SK-N-SH (cell line): ENCODE data around the gene ATP8A2. TPM values are rescaled to one million over a fixed set of nuclear protein-coding genes. Genes with fewer than 3 reads are reported as not detected.

Experiments used
- CTCF ChIA-PET: fragments of 300-600, 350-600 bp; formaldehyde crosslinking; extraction: SDS; loops from one replicate; lab custom pipeline; 2021; lab: Yijun Ruan, JAX
- POLR2A ChIA-PET: fragments of 350-600 bp; sonication (Branson Sonifier 250); formaldehyde crosslinking; extraction: SDS; loops from one replicate; lab custom pipeline; 2020; ENCODE audit warnings: antibody characterized with exemption, inconsistent platforms; lab: Yijun Ruan, JAX
- DNase-seq: peaks from one replicate; pipeline ENCODE4 v3.0.0; 2012
- H2AFZ ChIP-seq: fragments of 200-600 bp; sonication (generic); 2 replicates; pipeline ENCODE4 v1.8.1; 2016; ENCODE audit warnings: antibody characterized with exemption, mild to moderate bottlenecking, low read depth
- H3F3A ChIP-seq: fragments of 200-600 bp; sonication (generic); replicated peaks from 2 replicates; pipeline ENCODE3; 2016; ENCODE audit warnings: antibody characterized with exemption, mild to moderate bottlenecking; ENCODE audit not compliant: insufficient read depth
- H3K27ac ChIP-seq, 2 experiments: fragments of 200-500 bp in 1 of 2; fragments of 200-600 bp in 1 of 2; sonication (Bioruptor generic) in 1 of 2; sonication (generic), shearing (Covaris generic) in 1 of 2; 2 replicates each; pipeline versions ENCODE4 v1.5.1 to v1.6.1; 2014 to 2016; ENCODE audit warnings: low read depth in 2 of 2, inconsistent platforms in 1 of 2, low read length in 1 of 2, mild to moderate bottlenecking in 1 of 2, mixed read lengths in 1 of 2
- H3K27me3 ChIP-seq: fragments of 200-600 bp; sonication (generic), shearing (Covaris generic); 2 replicates; pipeline ENCODE4 v1.6.1; 2016; ENCODE audit warnings: mixed run types; ENCODE audit not compliant: insufficient read depth
- H3K36me3 ChIP-seq, 2 experiments: fragments of 200-500 bp in 1 of 2; fragments of 200-600 bp in 1 of 2; sonication (Bioruptor generic) in 1 of 2; sonication (generic) in 1 of 2; replicated peaks in 1 of 2; 2 replicates each; pipeline versions ENCODE3 to v1.5.1; 2014 to 2016; ENCODE audit warnings: low read length in 1 of 2, mild to moderate bottlenecking in 1 of 2; ENCODE audit not compliant: insufficient read depth in 2 of 2, control insufficient read depth in 1 of 2
- H3K4me1 ChIP-seq, 2 experiments: fragments of 200-500 bp in 1 of 2; fragments of 200-600 bp in 1 of 2; sonication (Bioruptor generic) in 1 of 2; sonication (generic), shearing (Covaris generic) in 1 of 2; 2 replicates each; pipeline versions ENCODE4 v1.5.1 to v1.6.1; 2014 to 2016; ENCODE audit warnings: low read depth in 1 of 2, low read length in 1 of 2, mixed run types in 1 of 2; ENCODE audit not compliant: insufficient read depth in 2 of 2, control insufficient read depth in 1 of 2
- H3K4me2 ChIP-seq: fragments of 200-600 bp; sonication (generic), shearing (Covaris generic); 2 replicates; pipeline ENCODE4 v1.6.1; 2017; ENCODE audit warnings: mixed run types
- H3K4me3 ChIP-seq, 2 experiments: fragments of 200-500 bp in 1 of 2; fragments of 200-600 bp in 1 of 2; sonication (Bioruptor generic) in 1 of 2; sonication (generic), shearing (Covaris generic) in 1 of 2; 2 replicates each; pipeline versions ENCODE4 v1.5.1 to v1.8.1; 2014 to 2016; ENCODE audit warnings: low read depth in 2 of 2, inconsistent platforms in 1 of 2, low read length in 1 of 2, mild to moderate bottlenecking in 1 of 2, mixed read lengths in 1 of 2, moderate library complexity in 1 of 2
- H3K79me2 ChIP-seq: fragments of 200-600 bp; sonication (generic); 2 replicates; pipeline ENCODE4 v1.8.1; 2017; ENCODE audit warnings: mild to moderate bottlenecking; ENCODE audit not compliant: insufficient read depth
- H3K9ac ChIP-seq: fragments of 200-600 bp; sonication (generic); 2 replicates; pipeline ENCODE4 v1.6.1; 2017; ENCODE audit warnings: mixed run types
- H3K9me2 ChIP-seq: fragments of 200-600 bp; sonication (generic); 2 replicates; pipeline ENCODE4 v1.6.1; 2017; ENCODE audit warnings: mixed run types
- H3K9me3 ChIP-seq: fragments of 200-600 bp; sonication (generic); 2 replicates; pipeline ENCODE4 v1.6.1; 2017; ENCODE audit warnings: mixed run types, mild to moderate bottlenecking, moderate library complexity
- H4K20me1 ChIP-seq: fragments of 200-600 bp; sonication (generic); 2 replicates; pipeline ENCODE4 v1.6.1; 2017; ENCODE audit warnings: mild to moderate bottlenecking, mixed run types; ENCODE audit not compliant: insufficient read depth
- GATA2 ChIP-seq: sonication (generic); formaldehyde crosslinking; IDR thresholded peaks from 2 replicates; pipeline ENCODE4 v1.5.0; 2020; ENCODE audit warnings: mild to moderate bottlenecking, missing genetic modification reagents
- MAX ChIP-seq: IDR thresholded peaks from 2 replicates; pipeline ENCODE4 v1.4.0; 2012; ENCODE audit warnings: low read depth
- NFIC ChIP-seq: IDR thresholded peaks from 2 replicates; pipeline ENCODE4 v1.4.0; 2012; ENCODE audit warnings: borderline replicate concordance
- RCOR1 ChIP-seq: fragments of 150-350 bp; IDR thresholded peaks from 2 replicates; pipeline ENCODE4 v1.6.1; 2017; ENCODE audit warnings: antibody characterized with exemption, low read length
- REST ChIP-seq: IDR thresholded peaks from 2 replicates; pipeline ENCODE4 v1.6.1; 2012; ENCODE audit warnings: mild to moderate bottlenecking, low read depth, low read length, moderate library complexity
- RFX5 ChIP-seq: IDR thresholded peaks from 2 replicates; pipeline ENCODE4 v1.6.1; 2012; ENCODE audit warnings: mild to moderate bottlenecking, improper control_type of control experiment, low read length
- SMC3 ChIP-seq: IDR thresholded peaks from 2 replicates; pipeline ENCODE4 v1.6.1; 2012; ENCODE audit warnings: low read depth, low read length, improper control_type of control experiment
- TAF1 ChIP-seq: IDR thresholded peaks from 2 replicates; pipeline ENCODE4 v1.6.1; 2012; ENCODE audit warnings: low read depth, mild to moderate bottlenecking, low read length, moderate library complexity, borderline replicate concordance
- WGBS: methylation state at CpG from one replicate; pipeline ENCODE4 v1.1.6; 2017; ENCODE audit warnings: low lambda C conversion rate; 5-methylcytosine and 5-hydroxymethylcytosine counted together
- polyA plus RNA-seq, 3 experiments: library from polyadenylated mRNA; depleted of rRNA; stranded (reverse); fragments of >200 nt; gene quantifications; 2 replicates each; pipeline ENCODE4 v1.2.3, GENCODE V29; 2012

The ATP8A2 gene
- polyA plus RNA-seq, 1 of the 3 experiments (the other 2 are of a cell fraction) = 0.02 TPM

- Histone ChIP-seq H3K9me3 (no peaks in the 10 kb centered on the region), H3K4me2 (no peak overlapping the region), H3F3A (no peaks in the 10 kb centered on the region), H3K9me2 (no peaks in the 10 kb centered on the region), H4K20me1 (no peaks in the 10 kb centered on the region), H3K36me3 (no peaks in the 10 kb centered on the region)
- WGBS = 52% methylated on average over 20 of the region's 22 CpGs
- CTCF ChIA-PET = interaction anchor here (0.6 to 1.1 kb wide), 3 partner anchors 13 to 36 kb away, joined by 3 to 4 read pairs (median 3); no protein-coding TSS in a partner anchor
- no peak for TF ChIP-seq NFIC
- TF ChIP-seq REST = no peak
- TF ChIP-seq RFX5 = no peak
- TF ChIP-seq MAX = no peak
- TF ChIP-seq RCOR1 = no peak
- no peak for TF ChIP-seq GATA2
- TF ChIP-seq TAF1 = no peak
- TF ChIP-seq SMC3 = no peak
- TF ChIP-seq, all 33 proteins: peak for 0
- no peaks in the 10 kb centered on the region for H3K79me2 ChIP-seq
- H3K27ac ChIP-seq = no peak overlapping the region
- H3K4me3 ChIP-seq = no peak overlapping the region
- no peaks in the 10 kb centered on the region for H3K27me3 ChIP-seq
- no peak overlapping the region for H3K9ac ChIP-seq
- H3K4me1 ChIP-seq = peaks cover 0 to 8% of the 10 kb centered on the region in 2 experiments; a peak in 1 of 4 replicates
- DNase-seq = no peak
- H2AFZ ChIP-seq = no peak overlapping the region
- POLR2A ChIA-PET = no interaction called here
These were observed 648.4 kb downstream of the ATP8A2 start for GRCh38 chr13:26019881-26020870.

GRCh38 chr13:26020891-26021290, 649.1 kb downstream of the ATP8A2 start:
- DNase-seq = no peak
- WGBS = 35% methylated on average over 7 of the region's 7 CpGs

More at GRCh38 chr13:26020891-26021290, 649.1 kb downstream of the ATP8A2 start:
- Histone ChIP-seq H3K4me3 (no peak overlapping the region), H3K9me3 (no peaks in the 10 kb centered on the region), H3K4me1 (peaks cover 0 to 8% of the 10 kb centered on the region in 2 experiments; a peak in 1 of 4 replicates), H3K27me3 (no peaks in the 10 kb centered on the region), H3K9me2 (no peaks in the 10 kb centered on the region), H3K9ac (no peak overlapping the region), H3K79me2 (no peaks in the 10 kb centered on the region), H3F3A (no peaks in the 10 kb centered on the region), H3K4me2 (no peak overlapping the region), H2AFZ (no peak overlapping the region), H4K20me1 (no peaks in the 10 kb centered on the region), H3K36me3 (no peaks in the 10 kb centered on the region), H3K27ac (no peak overlapping the region)
- CTCF ChIA-PET = no interaction called here
- TF ChIP-seq RFX5 = no peak
- POLR2A ChIA-PET = no interaction called here
